Common myeloid progenitor, CD34-positive (primary cell): ENCODE measurements around the gene SMPD4.
"Not testable (repeated sequence)": the region's sequence is repeated elsewhere in the genome, so short reads cannot be mapped to it uniquely, and the experiment has no call there.

Experiments used
- CTCF ChIA-PET: fragments of 350-600 bp; sonication (Branson Sonifier 250); formaldehyde crosslinking; loops from one replicate; lab custom pipeline; 2021; ENCODE audit warnings: antibody characterized with exemption; lab: Charles Lee
- POLR2A ChIA-PET: fragments of 350-600 bp; sonication (Branson Sonifier 250); formaldehyde crosslinking; loops from one replicate; lab custom pipeline; 2021; ENCODE audit warnings: antibody characterized with exemption; lab: Charles Lee
- DNase-seq, 3 donors: peaks; one replicate each; pipeline versions ENCODE4 v3.0.0 to v3.0.0-alpha.2; 2013
- H3K27ac ChIP-seq, 2 experiments: 1 replicate in 1 of 2; 2 replicates in 1 of 2; pipeline ENCODE4 v1.7.0; 2013; ENCODE audit warnings: inconsistent platforms in 2 of 2, low read length in 2 of 2, mild to moderate bottlenecking in 2 of 2, low read depth in 1 of 2, moderate library complexity in 1 of 2; ENCODE audit not compliant: severe bottlenecking in 2 of 2, insufficient read depth in 1 of 2, poor library complexity in 1 of 2
- H3K27me3 ChIP-seq, 5 experiments: replicated peaks in 2 of 5; 1 replicate in 3 of 5; 2 replicates in 2 of 5; pipeline versions ENCODE4 v1.6.1 to v1.7.0; 2013; ENCODE audit warnings: low read length in 4 of 5, mild to moderate bottlenecking in 2 of 5, moderate library complexity in 2 of 5, inconsistent platforms in 1 of 5; ENCODE audit not compliant: insufficient read depth in 5 of 5, control insufficient read depth in 4 of 5
- H3K36me3 ChIP-seq, 4 experiments: 1 replicate in 2 of 4; 2 replicates in 2 of 4; pipeline versions ENCODE4 v1.6.1 to v1.7.0; 2013; ENCODE audit warnings: low read length in 3 of 4, control low read depth in 1 of 4, mild to moderate bottlenecking in 1 of 4; ENCODE audit not compliant: control insufficient read depth in 4 of 4, insufficient read depth in 4 of 4
- H3K4me1 ChIP-seq, 4 experiments: 1 replicate in 3 of 4; 2 replicates in 1 of 4; pipeline versions ENCODE4 v1.6.1 to v1.7.1; 2013; ENCODE audit warnings: low read length in 3 of 4, mild to moderate bottlenecking in 3 of 4, control low read depth in 1 of 4, inconsistent platforms in 1 of 4, moderate library complexity in 1 of 4; ENCODE audit not compliant: control insufficient read depth in 4 of 4, insufficient read depth in 4 of 4; ENCODE audit errors: control extremely low read depth in 1 of 4
- H3K4me3 ChIP-seq, 7 experiments: 1 replicate in 4 of 7; 2 replicates in 3 of 7; pipeline versions ENCODE4 v1.5.1 to v1.7.0; 2013; ENCODE audit warnings: mild to moderate bottlenecking in 7 of 7, low read length in 6 of 7, moderate library complexity in 6 of 7, inconsistent platforms in 2 of 7, low read depth in 2 of 7, control low read depth in 1 of 7; ENCODE audit not compliant: insufficient read depth in 4 of 7, control insufficient read depth in 1 of 7; ENCODE audit errors: extremely low read depth in 1 of 7
- H3K9me3 ChIP-seq, 5 experiments: 1 replicate in 4 of 5; 2 replicates in 1 of 5; pipeline versions ENCODE4 v1.6.1 to v1.7.1; 2013; ENCODE audit warnings: low read length in 4 of 5, mild to moderate bottlenecking in 2 of 5, inconsistent platforms in 1 of 5, low read depth in 1 of 5, moderate library complexity in 1 of 5; ENCODE audit not compliant: control insufficient read depth in 4 of 5, insufficient read depth in 2 of 5; ENCODE audit errors: control extremely low read depth in 1 of 5
- WGBS: methylation state at CpG from one replicate; pipeline ENCODE4 v1.1.5; 2013; ENCODE audit not compliant: insufficient coverage; 5-methylcytosine and 5-hydroxymethylcytosine counted together

The SMPD4 gene

GRCh38 chr2:130140516-130140915 lies 40.9 kb downstream of the SMPD4 start:
- H3K27me3 ChIP-seq, result peaks cover 0 to 21% (median 4%) of the 10 kb centered on the region in 5 experiments
- WGBS, result 93% methylated on average over 4 of the region's 7 CpGs
- H3K4me3 ChIP-seq, H3K4me1 ChIP-seq, POLR2A ChIA-PET, H3K36me3 ChIP-seq, DNase-seq, CTCF ChIA-PET, H3K27ac ChIP-seq, H3K9me3 ChIP-seq: not testable (repeated sequence)

GRCh38 chr2:130139331-130140280 lies 41.8 kb downstream of the SMPD4 start:
- H3K27ac ChIP-seq, H3K4me1 ChIP-seq, H3K36me3 ChIP-seq, CTCF ChIA-PET, POLR2A ChIA-PET, DNase-seq, H3K9me3 ChIP-seq, H3K4me3 ChIP-seq: not testable (repeated sequence)
- 94% methylated on average over 7 of the region's 30 CpGs for WGBS
- H3K27me3 ChIP-seq, result peaks cover 0 to 16% (median 4%) of the 10 kb centered on the region in 5 experiments

GRCh38 chr2:130138841-130139251 lies 42.6 kb downstream of the SMPD4 start:
- H3K27me3 ChIP-seq, result peaks cover 0 to 14% (median 4%) of the 10 kb centered on the region in 5 experiments
- WGBS, result 93% methylated on average over 2 of the region's 15 CpGs
- POLR2A ChIA-PET, DNase-seq, H3K4me1 ChIP-seq, CTCF ChIA-PET, H3K36me3 ChIP-seq, H3K4me3 ChIP-seq, H3K9me3 ChIP-seq, H3K27ac ChIP-seq: not testable (repeated sequence)

- POLR2A ChIA-PET, H3K36me3 ChIP-seq, CTCF ChIA-PET, H3K4me3 ChIP-seq, DNase-seq, H3K4me1 ChIP-seq, H3K27ac ChIP-seq, H3K9me3 ChIP-seq: not testable (repeated sequence)
- peaks cover 0 to 10% (median 2%) of the 10 kb centered on the region in 5 experiments for H3K27me3 ChIP-seq
- no CpG with 5 or more reads among the region's 13 CpGs for WGBS
Observed at GRCh38 chr2:130138326-130138725, 43.1 kb downstream of the SMPD4 start.

- DNase-seq, H3K4me1 ChIP-seq, CTCF ChIA-PET, H3K4me3 ChIP-seq, H3K36me3 ChIP-seq, H3K9me3 ChIP-seq, H3K27ac ChIP-seq, POLR2A ChIA-PET, H3K27me3 ChIP-seq: not testable (repeated sequence)
- 91% methylated on average over 3 of the region's 5 CpGs for WGBS
Observed at GRCh38 chr2:130137118-130137517, 44.3 kb downstream of the SMPD4 start.

- H3K4me3 ChIP-seq, H3K36me3 ChIP-seq, CTCF ChIA-PET, H3K27me3 ChIP-seq, H3K9me3 ChIP-seq, POLR2A ChIA-PET, H3K4me1 ChIP-seq, DNase-seq, H3K27ac ChIP-seq: not testable (repeated sequence)
- 100% methylated on average over 3 of the region's 10 CpGs for WGBS
Observed at GRCh38 chr2:130136546-130136945, 44.9 kb downstream of the SMPD4 start.

- Histone ChIP-seq H3K4me1 (no peaks in the 10 kb centered on the region), H3K36me3 (no peaks in the 10 kb centered on the region), H3K9me3 (no peaks in the 10 kb centered on the region), H3K27ac (no peak overlapping the region), H3K27me3 (no peaks in the 10 kb centered on the region), H3K4me3 (no peak overlapping the region)
- POLR2A ChIA-PET, result no interaction called here
- CTCF ChIA-PET, result no interaction called here
- 96% methylated on average over 10 of the region's 15 CpGs for WGBS
- DNase-seq, result no peak
Observed at GRCh38 chr2:130135692-130136541, 45.5 kb downstream of the SMPD4 start.
